ENCODE results near the gene GPLD1. TPM values are rescaled to one million over a fixed set of nuclear protein-coding genes. Genes with fewer than 3 reads are reported as not detected.

Gene GPLD1
- total and polyA plus RNA-seq, 4 donors, result 15.5 to 62.0 (median 22.2) TPM

- TF ChIP-seq, protein P1, sequence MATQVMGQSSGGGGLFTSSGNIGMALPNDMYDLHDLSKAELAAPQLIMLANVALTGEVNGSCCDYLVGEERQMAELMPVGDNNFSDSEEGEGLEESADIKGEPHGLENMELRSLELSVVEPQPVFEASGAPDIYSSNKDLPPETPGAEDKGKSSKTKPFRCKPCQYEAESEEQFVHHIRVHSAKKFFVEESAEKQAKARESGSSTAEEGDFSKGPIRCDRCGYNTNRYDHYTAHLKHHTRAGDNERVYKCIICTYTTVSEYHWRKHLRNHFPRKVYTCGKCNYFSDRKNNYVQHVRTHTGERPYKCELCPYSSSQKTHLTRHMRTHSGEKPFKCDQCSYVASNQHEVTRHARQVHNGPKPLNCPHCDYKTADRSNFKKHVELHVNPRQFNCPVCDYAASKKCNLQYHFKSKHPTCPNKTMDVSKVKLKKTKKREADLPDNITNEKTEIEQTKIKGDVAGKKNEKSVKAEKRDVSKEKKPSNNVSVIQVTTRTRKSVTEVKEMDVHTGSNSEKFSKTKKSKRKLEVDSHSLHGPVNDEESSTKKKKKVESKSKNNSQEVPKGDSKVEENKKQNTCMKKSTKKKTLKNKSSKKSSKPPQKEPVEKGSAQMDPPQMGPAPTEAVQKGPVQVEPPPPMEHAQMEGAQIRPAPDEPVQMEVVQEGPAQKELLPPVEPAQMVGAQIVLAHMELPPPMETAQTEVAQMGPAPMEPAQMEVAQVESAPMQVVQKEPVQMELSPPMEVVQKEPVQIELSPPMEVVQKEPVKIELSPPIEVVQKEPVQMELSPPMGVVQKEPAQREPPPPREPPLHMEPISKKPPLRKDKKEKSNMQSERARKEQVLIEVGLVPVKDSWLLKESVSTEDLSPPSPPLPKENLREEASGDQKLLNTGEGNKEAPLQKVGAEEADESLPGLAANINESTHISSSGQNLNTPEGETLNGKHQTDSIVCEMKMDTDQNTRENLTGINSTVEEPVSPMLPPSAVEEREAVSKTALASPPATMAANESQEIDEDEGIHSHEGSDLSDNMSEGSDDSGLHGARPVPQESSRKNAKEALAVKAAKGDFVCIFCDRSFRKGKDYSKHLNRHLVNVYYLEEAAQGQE (IDR thresholded peaks at IDR 0.05), result no peak
Observed at GRCh38 chr6:24391756-24392405, 97.5 kb downstream of the GPLD1 start (continued).

DNA sequence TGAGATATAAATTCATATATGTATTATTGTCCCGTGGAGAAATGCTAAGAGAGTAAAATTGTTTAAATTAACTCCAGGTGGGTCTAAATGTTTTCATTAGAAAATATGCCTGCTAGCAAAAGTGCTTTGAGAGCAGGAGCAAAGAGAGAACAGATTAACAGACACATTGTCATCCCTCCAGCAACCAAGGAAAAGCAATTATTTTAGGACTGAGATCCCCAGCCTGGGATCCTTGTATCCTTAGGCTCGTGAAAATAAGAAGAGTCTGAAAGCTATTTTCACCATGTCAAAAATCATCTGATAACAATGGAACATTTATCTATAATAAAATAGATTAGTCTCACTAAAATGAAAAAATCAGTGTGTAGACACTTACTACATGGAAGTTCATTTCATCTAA, 98.2 kb downstream of the GPLD1 start:
- Histone ChIP-seq H3K9me3 (ENCODE audit: control insufficient read depth in 4 of 4, low read length in 3 of 4) (no peaks in the 10 kb centered on the region), H3K27ac (ENCODE audit: low read depth in 1 of 2, low read length in 2 of 2) (no peak overlapping the region), H3K9ac (ENCODE audit: low read depth in 1 of 2, low read length in 2 of 2) (no peak overlapping the region), H3K4me1 (ENCODE audit: control insufficient read depth in 4 of 4, insufficient read depth in 4 of 4, low read length in 3 of 4) (peaks cover 0 to 8% (median 2%) of the 10 kb centered on the region in 4 donors), H3K4me3 (ENCODE audit: low read depth in 1 of 3, low read length in 3 of 3) (no peak overlapping the region), H3K36me3 (ENCODE audit: control insufficient read depth in 4 of 4, insufficient read depth in 3 of 4, low read depth in 1 of 4, low read length in 3 of 4) (no peaks in the 10 kb centered on the region), H3K27me3 (ENCODE audit: control insufficient read depth in 4 of 4, insufficient read depth in 4 of 4, low read length in 3 of 4) (no peaks in the 10 kb centered on the region)
- 69% methylated on average over 2 of the region's 2 CpGs for WGBS
- TF ChIP-seq JUND (IDR thresholded peaks at IDR 0.05), result no peak
- TF ChIP-seq NR2F2 (IDR thresholded peaks at IDR 0.05), result no peak
- TF ChIP-seq HNF4A (conservative IDR thresholded peaks at IDR 0.05), result no peak
- no peak for TF ChIP-seq EGR1 (IDR thresholded peaks at IDR 0.05; ENCODE audit: low read depth in 2 of 2)
- no peak for TF ChIP-seq YY1 (IDR thresholded peaks at IDR 0.05)
- TF ChIP-seq ATF3 (IDR thresholded peaks at IDR 0.05), result no peak
- TF ChIP-seq, protein P1 (IDR thresholded peaks at IDR 0.05), result no peak
- no peak for TF ChIP-seq HNF4G (IDR thresholded peaks at IDR 0.05)
- TF ChIP-seq RXRA (IDR thresholded peaks at IDR 0.05), result no peak
- TF ChIP-seq TAF1 (conservative IDR thresholded peaks at IDR 0.05), result no peak
- TF ChIP-seq RAD21 (IDR thresholded peaks at IDR 0.05), result no peak
- TF ChIP-seq, protein P2, sequence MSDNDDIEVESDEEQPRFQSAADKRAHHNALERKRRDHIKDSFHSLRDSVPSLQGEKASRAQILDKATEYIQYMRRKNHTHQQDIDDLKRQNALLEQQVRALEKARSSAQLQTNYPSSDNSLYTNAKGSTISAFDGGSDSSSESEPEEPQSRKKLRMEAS (IDR thresholded peaks at IDR 0.05), result no peak
- no peak for TF ChIP-seq GABPA (IDR thresholded peaks at IDR 0.05 in 1 of 2, conservative IDR thresholded peaks at IDR 0.05 in 1 of 2)
- no peak for DNase-seq (ENCODE audit: low spot score)
